AG09319 (cell line): Measurements from ENCODE around the gene CDHR3.

Experiments used
- DNase-seq: peaks from one replicate; pipeline ENCODE4 v3.0.0-alpha.2; 2010; ENCODE audit warnings: low read depth; ENCODE audit errors: extremely low read depth
- TF ChIP-seq, protein P1 (sequence below): IDR thresholded peaks from 2 replicates; pipeline ENCODE4 v1.5.1; 2011; ENCODE audit warnings: low read depth, mild to moderate bottlenecking, inconsistent platforms, low read length, moderate library complexity

CDHR3 gene

DNA sequence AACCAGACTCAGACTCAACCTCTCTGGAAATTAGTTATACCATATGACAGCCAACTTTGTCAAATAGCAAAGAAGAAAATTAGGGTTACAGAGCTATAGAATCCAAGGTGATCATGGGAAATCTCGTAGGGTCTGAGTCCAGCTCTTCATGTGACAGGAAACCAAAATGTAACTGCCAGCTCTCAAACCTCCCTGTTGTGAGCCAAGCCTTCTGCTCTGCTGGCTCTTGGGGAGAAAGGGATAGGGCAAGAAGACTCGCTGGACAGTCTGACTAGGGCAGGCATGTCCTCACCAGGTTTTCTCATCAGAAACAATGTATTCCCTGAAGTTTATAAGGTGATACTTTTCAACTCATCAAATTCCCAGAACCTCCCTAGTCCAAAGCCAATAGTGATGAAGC, 63.0 kb downstream of the CDHR3 start:
- TF ChIP-seq, protein P1, sequence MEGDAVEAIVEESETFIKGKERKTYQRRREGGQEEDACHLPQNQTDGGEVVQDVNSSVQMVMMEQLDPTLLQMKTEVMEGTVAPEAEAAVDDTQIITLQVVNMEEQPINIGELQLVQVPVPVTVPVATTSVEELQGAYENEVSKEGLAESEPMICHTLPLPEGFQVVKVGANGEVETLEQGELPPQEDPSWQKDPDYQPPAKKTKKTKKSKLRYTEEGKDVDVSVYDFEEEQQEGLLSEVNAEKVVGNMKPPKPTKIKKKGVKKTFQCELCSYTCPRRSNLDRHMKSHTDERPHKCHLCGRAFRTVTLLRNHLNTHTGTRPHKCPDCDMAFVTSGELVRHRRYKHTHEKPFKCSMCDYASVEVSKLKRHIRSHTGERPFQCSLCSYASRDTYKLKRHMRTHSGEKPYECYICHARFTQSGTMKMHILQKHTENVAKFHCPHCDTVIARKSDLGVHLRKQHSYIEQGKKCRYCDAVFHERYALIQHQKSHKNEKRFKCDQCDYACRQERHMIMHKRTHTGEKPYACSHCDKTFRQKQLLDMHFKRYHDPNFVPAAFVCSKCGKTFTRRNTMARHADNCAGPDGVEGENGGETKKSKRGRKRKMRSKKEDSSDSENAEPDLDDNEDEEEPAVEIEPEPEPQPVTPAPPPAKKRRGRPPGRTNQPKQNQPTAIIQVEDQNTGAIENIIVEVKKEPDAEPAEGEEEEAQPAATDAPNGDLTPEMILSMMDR, result no peak
- no peak for DNase-seq

DNA sequence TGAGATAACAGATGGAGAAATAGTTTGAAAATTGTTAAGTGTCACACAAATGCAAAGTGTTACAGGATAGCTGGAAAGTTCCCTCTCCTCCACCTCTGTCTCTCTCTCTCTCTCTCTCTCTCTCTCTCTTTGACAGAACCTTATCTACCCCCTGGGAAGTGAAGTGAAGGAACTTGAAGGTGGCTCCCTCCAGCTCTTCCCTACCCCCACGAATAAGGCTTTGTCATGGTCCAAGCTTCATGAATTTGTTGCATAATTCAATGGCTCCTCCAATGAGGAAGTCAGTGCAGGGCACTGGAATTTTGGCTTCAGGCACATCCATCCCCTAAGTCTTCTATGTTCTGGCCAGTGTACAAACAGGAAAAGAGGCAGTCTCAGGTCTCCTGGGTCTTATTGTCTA, 66.4 kb downstream of the CDHR3 start:
- DNase-seq, result no peak

DNA sequence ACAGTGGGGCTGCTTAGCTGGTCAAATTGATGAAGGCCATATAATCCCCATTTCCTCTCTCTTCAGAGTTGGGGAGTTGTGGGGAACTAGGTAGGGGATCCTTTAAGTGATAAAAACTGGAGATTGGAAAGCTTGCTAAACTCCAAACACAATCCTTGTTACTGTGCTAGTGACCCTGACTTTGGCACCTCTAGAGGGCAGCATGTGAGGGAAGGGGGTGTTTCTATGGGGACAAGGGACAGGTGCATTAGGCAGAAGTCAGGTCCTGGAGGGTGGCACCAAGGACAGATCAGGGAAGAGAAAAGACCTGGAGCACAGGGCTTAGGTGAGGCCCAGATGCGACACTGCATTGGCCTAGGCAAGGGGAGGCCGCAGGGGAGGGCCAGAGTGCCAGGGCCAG, 66.9 kb downstream of the CDHR3 start:
- TF ChIP-seq, protein P1, result no peak

More for the DNA sequence above, 66.4 kb downstream of the CDHR3 start:
- TF ChIP-seq, protein P1, result no peak

GRCh38 chr7:106031300-106032035, 68.4 kb downstream of the CDHR3 start:
- TF ChIP-seq, protein P1, result no peak
- DNase-seq, result no peak

More for the DNA sequence above, 66.9 kb downstream of the CDHR3 start:
- DNase-seq, result no peak

DNA sequence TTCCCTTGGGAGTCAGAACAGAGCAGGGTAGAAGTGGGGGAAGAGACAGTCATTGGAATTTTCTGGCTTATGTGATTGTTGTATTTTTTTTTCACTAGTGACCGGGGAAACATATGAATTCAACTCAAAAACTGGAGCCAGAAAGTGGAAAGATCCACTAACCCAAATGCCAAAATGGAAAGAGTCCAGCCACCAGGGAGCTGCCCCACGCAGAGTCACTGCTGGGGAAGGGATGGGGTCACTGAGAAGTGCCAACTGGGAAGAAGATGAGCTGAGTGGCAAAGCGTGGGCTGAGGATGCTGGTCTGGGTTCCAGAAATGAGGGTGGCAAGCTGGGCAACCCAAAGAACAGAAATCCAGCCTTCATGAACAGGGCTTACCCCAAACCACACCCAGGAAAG, 69.2 kb downstream of the CDHR3 start:
- DNase-seq, result no peak
- TF ChIP-seq, protein P1, result no peak

GRCh38 chr7:106033735-106034134, 70.7 kb downstream of the CDHR3 start:
- no peak for DNase-seq
- TF ChIP-seq, protein P1, result no peak

- TF ChIP-seq, protein P1, result no peak
- no peak for DNase-seq
Observed at GRCh38 chr7:106034383-106034782, 71.3 kb downstream of the CDHR3 start.
